MG63 (cell line): Measurements from ENCODE around the gene SPOCK1. TPM values are rescaled to one million over a fixed set of nuclear protein-coding genes. Genes with fewer than 3 reads are reported as not detected.
"Not testable (repeated sequence)": the region's sequence is repeated elsewhere in the genome, so short reads cannot be mapped to it uniquely, and the experiment has no call there.

Experiments used
- DNase-seq: peaks from one replicate; pipeline ENCODE4 v3.0.0-alpha.2; 2020
- H3K27me3 ChIP-seq: fragments of 250-450 bp; sonication (Bioruptor Pico); 2 replicates; pipeline ENCODE4 v1.5.1; 2020; ENCODE audit warnings: mild to moderate bottlenecking, moderate library complexity
- H3K36me3 ChIP-seq: fragments of 250-450 bp; sonication (Bioruptor Pico); 2 replicates; pipeline ENCODE4 v1.5.1; 2020; ENCODE audit warnings: mild to moderate bottlenecking, moderate library complexity
- H3K4me3 ChIP-seq: fragments of 250-450 bp; sonication (Bioruptor Pico); 2 replicates; pipeline ENCODE4 v1.5.1; 2020; ENCODE audit warnings: mild to moderate bottlenecking, moderate library complexity
- H3K9me3 ChIP-seq: fragments of 250-450 bp; sonication (Bioruptor Pico); 2 replicates; pipeline ENCODE4 v1.5.1; 2020; ENCODE audit warnings: mild to moderate bottlenecking, moderate library complexity
- total RNA-seq: library from RNA; depleted of rRNA; stranded (reverse); fragments of >200 nt; shearing (Covaris generic); gene quantifications from 2 replicates; pipeline ENCODE4 v1.2.3, GENCODE V29; 2014; ENCODE audit warnings: low replicate concordance

SPOCK1 gene
- total RNA-seq, 1 experiment from 2014 or later, result 92.3 TPM

DNA sequence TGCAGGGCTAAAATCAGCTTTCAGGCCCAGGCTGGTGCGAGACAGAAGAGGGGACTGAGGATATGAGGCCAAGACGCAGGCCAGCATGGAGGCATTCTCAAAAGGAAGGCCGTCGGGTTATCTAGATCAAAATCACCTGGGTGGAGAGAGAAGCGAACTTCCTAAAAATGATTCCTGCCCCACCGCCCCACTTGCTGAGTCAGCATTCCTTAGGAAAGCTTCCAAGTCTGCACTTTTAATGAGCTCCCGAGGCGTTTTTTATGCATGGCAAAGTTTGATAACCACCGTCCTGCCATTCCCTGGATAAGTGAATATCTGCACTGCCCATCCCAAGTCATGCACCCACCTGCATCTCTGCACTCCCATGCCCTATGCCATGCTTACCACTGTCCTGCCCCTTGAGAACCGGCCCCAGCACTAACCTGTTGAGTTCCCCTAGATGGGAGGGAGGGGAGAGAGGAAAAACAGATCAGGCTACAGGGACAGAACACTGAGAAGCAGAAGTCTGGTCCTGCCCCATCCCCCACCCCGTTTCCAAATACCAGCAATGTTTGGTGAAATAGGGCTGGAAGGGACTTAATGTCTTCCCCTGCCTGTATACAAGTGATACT is 1.6 kb upstream of the SPOCK1 start:
- H3K4me3 ChIP-seq, result no peak overlapping the region
- H3K36me3 ChIP-seq, result peaks cover 22% of the 10 kb centered on the region
- H3K27me3 ChIP-seq, result no peaks in the 10 kb centered on the region
- no peaks in the 10 kb centered on the region for H3K9me3 ChIP-seq
- no peak for DNase-seq

- H3K27me3 ChIP-seq, H3K4me3 ChIP-seq, H3K9me3 ChIP-seq, DNase-seq: not testable (repeated sequence)
- H3K36me3 ChIP-seq, result peaks cover 32% of the 10 kb centered on the region
Observed at GRCh38 chr5:137499506-137499847, 351 bp upstream of the SPOCK1 start.

DNA sequence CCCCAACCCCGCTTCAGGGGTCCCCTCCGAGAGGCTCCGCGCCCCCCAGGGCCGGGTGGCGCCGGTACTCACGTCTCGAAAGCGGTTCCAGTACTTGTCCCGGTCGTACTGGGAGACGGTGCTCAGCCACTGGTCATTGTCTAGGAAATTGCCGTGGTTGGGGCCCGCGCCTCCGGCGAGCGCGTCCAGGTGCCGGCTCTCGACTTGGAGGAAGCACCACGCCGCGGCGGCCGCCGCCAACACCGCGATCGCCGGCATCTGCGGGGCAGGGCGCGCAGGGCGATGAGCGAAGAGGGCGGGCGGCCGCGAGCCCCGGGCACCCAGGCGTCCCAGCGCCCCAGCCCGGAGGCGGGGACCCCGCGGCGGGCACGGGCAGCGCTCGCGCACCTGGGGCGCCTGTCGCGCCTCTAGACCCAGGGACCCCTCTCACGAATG is 808 bp downstream of the SPOCK1 start:
- Histone ChIP-seq H3K27me3 (no peaks in the 10 kb centered on the region), H3K4me3 (peak overlapping the region; percentile 97), H3K9me3 (no peaks in the 10 kb centered on the region), H3K36me3 (peaks cover 42% of the 10 kb centered on the region)
- peak; percentile 53 for DNase-seq

GRCh38 chr5:137497396-137498290 is 1.5 kb downstream of the SPOCK1 start:
- Histone ChIP-seq H3K27me3 (no peaks in the 10 kb centered on the region), H3K36me3 (peaks cover 44% of the 10 kb centered on the region), H3K9me3 (no peaks in the 10 kb centered on the region), H3K4me3 (peak overlapping the region; percentile 97)
- peak; percentile 49 for DNase-seq

- Histone ChIP-seq H3K36me3 (peaks cover 44% of the 10 kb centered on the region), H3K9me3 (no peaks in the 10 kb centered on the region), H3K27me3 (no peaks in the 10 kb centered on the region), H3K4me3 (peak overlapping the region; percentile 97)
- DNase-seq, result no peak
Observed at GRCh38 chr5:137496919-137497318, 2.2 kb downstream of the SPOCK1 start.

DNA sequence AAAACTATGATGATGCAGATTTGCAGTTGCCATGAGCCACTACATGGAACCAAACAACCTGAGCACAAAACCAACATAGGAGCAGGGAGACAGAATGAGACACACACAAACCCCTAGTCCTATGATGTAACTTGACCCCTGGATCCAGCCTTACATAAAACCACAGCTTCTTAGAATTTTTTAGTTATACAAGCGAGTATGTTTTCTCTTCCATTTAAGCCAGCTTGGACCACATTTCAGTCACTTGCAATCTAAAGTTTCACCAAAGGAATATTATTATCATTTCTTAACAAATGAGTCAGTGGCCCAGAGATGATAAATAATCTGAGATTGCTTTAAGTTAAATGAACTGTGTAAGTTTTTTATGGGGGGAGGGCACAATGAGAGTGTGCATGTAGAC is 6.8 kb downstream of the SPOCK1 start:
- Histone ChIP-seq H3K9me3 (no peaks in the 10 kb centered on the region), H3K36me3 (peaks cover 48% of the 10 kb centered on the region), H3K4me3 (no peak overlapping the region), H3K27me3 (no peaks in the 10 kb centered on the region)
- peak; percentile 50 for DNase-seq

- DNase-seq, result peak; percentile 96
- peaks cover 36% of the 10 kb centered on the region for H3K36me3 ChIP-seq
Observed at GRCh38 chr5:137491121-137491520, 8.0 kb downstream of the SPOCK1 start.

GRCh38 chr5:137490591-137490990 is 8.5 kb downstream of the SPOCK1 start:
- Histone ChIP-seq H3K9me3 (no peaks in the 10 kb centered on the region), H3K4me3 (no peak overlapping the region), H3K36me3 (peaks cover 31% of the 10 kb centered on the region), H3K27me3 (no peaks in the 10 kb centered on the region)
- DNase-seq, result peak; percentile 30

More at GRCh38 chr5:137491121-137491520, 8.0 kb downstream of the SPOCK1 start:
- H3K27me3 ChIP-seq, result no peaks in the 10 kb centered on the region
- H3K4me3 ChIP-seq, result no peak overlapping the region
- H3K9me3 ChIP-seq, result no peaks in the 10 kb centered on the region

DNA sequence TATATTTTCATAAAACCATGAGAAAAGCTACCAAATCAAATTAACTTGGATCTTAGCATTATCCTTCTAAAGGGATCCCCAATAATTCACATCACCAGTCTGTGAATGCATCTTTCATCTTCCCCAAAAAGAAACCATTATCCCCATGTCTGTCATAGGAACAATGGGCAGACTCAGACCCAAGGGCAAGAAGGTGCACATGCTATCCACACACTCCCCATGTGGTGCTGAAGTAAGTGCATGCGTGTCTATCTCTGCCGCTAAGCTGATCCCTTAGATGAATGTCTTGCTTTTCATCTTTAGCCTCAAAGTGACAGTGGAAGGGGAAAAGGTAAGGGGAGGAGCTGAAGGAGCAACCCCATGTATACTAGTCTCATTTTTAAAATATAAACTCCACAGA is 10.2 kb downstream of the SPOCK1 start:
- no peak overlapping the region for H3K4me3 ChIP-seq
- peaks cover 29% of the 10 kb centered on the region for H3K36me3 ChIP-seq
- no peaks in the 10 kb centered on the region for H3K9me3 ChIP-seq
- H3K27me3 ChIP-seq, result no peaks in the 10 kb centered on the region
- DNase-seq, result no peak

DNA sequence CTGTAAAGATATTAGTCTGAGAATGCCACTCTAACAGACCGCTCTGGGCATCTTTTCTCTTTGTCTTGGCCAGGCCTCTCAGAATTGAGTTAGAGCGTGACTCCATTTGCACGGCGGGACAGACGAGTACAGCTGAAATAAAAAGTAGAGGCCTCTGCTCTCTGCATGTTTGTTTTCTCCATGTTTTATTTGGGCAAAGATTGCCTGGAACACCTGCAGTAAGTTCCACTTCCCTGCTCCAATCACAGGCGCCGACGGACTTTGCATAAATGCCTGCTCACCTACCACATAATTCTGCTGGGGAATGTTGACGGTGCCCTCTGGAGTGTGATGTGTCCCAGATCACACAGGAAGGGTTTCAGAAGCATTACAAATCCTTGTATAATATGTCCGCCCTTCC is 10.6 kb downstream of the SPOCK1 start:
- Histone ChIP-seq H3K4me3 (no peak overlapping the region), H3K27me3 (no peaks in the 10 kb centered on the region), H3K9me3 (no peaks in the 10 kb centered on the region), H3K36me3 (peaks cover 31% of the 10 kb centered on the region)
- no peak for DNase-seq

DNA sequence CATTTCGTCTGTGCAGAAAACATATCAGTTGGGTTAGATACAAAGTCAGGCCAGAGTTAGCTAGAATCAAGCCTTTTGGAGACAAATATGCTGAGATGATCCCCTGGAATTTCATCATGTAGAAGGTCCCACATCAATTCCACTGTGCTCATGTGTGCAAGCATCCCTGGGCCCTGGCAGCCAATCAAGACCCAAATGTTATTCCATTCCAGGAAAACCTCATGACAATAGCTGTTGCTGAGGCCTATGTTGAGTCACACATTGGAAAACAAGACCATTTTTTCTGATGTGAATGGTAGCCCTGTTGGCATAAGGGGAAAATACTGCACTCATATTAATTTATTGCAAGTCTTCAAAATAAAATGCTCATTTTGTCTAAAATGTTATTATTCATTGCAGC is 11.5 kb downstream of the SPOCK1 start:
- no peaks in the 10 kb centered on the region for H3K9me3 ChIP-seq
- peaks cover 34% of the 10 kb centered on the region for H3K36me3 ChIP-seq
- no peaks in the 10 kb centered on the region for H3K27me3 ChIP-seq
- peak; percentile 95 for DNase-seq
- no peak overlapping the region for H3K4me3 ChIP-seq

GRCh38 chr5:137486707-137487106 is 12.4 kb downstream of the SPOCK1 start:
- H3K36me3 ChIP-seq, result peaks cover 42% of the 10 kb centered on the region
- no peaks in the 10 kb centered on the region for H3K9me3 ChIP-seq
- no peak overlapping the region for H3K4me3 ChIP-seq
- DNase-seq, result peak; percentile 98
- H3K27me3 ChIP-seq, result no peaks in the 10 kb centered on the region

DNA sequence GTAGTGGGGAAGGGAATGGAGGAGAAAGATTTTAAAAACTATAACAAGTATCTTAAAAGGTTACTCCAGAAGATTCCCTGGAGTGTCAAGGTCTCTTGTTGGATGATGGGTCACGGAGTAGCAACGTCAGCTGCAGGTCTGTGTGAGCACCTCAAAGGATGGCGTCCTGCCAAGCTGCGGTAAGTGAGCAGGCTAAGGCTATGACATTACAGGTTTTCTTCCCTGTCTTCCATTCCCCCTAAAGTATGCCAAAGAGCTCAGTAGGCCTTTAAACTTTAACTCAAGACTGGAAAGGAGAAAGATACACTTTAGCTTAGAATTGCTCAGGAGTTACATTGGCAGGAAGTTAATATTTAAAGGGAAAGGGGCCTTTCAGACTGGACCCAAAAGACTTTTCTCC is 17.5 kb downstream of the SPOCK1 start:
- DNase-seq, result no peak
- H3K27me3 ChIP-seq, result no peaks in the 10 kb centered on the region
- no peaks in the 10 kb centered on the region for H3K9me3 ChIP-seq
- H3K4me3 ChIP-seq, result no peak overlapping the region
- H3K36me3 ChIP-seq, result peaks cover 46% of the 10 kb centered on the region

DNA sequence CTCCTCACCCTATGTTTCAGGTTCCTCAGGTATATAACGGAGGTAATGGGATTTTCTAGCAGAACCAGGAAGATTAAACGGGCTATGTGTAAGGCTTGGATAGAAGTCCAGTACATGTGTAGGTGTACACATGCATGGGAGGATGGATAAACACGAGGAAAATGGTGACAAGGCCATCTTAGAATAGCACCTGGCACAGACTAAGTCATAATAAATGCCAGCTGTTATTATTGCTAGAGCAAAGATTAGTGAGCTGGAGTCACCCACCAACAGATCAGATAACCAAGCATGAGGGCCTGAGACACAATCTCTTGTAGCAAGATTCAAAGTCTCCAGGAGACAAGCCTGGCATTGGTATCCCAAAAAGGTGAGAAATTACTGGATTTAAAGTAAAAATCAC is 21.1 kb downstream of the SPOCK1 start:
- DNase-seq, result no peak
- H3K4me3 ChIP-seq, result no peak overlapping the region
- H3K36me3 ChIP-seq, result peaks cover 38% of the 10 kb centered on the region
- H3K27me3 ChIP-seq, result no peaks in the 10 kb centered on the region
- no peaks in the 10 kb centered on the region for H3K9me3 ChIP-seq

GRCh38 chr5:137470921-137471220 is 28.3 kb downstream of the SPOCK1 start:
- Histone ChIP-seq H3K36me3 (peaks cover 27% of the 10 kb centered on the region), H3K9me3 (no peaks in the 10 kb centered on the region), H3K27me3 (no peaks in the 10 kb centered on the region), H3K4me3 (no peak overlapping the region)
- no peak for DNase-seq

DNA sequence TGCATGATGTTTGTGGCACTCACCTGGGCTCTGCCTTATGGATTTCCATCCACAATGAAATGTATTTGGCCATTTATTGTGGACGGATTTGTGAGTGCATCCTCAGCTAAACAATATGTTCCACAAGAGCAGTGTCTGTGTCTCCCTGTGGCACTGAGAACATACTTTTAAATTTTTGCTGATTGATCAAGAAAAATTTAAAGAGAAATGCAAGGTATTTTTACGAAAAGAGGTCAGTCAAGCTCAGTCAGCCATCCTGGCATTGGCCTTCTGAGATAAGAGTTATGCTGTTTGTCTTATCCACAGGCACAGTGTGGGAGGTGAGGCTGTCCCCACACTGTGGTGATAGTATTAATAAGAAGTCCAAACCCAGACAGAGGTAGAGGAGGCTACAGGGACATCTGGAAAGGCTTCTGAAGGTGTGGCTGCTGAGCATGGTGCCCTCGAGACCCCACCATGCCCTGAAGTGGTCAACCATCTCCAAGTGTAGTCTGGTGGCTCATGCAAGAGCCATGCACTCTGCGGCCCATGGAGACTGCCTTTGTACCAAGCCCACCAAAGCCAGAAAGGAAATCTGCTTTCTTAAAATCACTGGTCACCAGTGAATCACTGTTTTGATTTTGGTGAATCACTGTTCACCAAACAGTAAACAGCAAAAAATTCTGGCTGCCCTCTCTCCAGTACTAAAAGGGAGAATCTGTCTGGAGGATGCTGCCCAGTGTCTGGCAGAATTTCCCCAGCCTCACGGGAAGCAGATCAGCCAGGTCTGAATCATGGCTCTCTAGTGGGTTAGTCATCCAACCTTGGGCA is 28.8 kb downstream of the SPOCK1 start:
- peak; percentile 99 for DNase-seq
- no peaks in the 10 kb centered on the region for H3K9me3 ChIP-seq
- H3K27me3 ChIP-seq, result no peaks in the 10 kb centered on the region
- no peak overlapping the region for H3K4me3 ChIP-seq
- H3K36me3 ChIP-seq, result peaks cover 30% of the 10 kb centered on the region

GRCh38 chr5:137466889-137467288 is 32.2 kb downstream of the SPOCK1 start:
- no peak overlapping the region for H3K4me3 ChIP-seq
- H3K27me3 ChIP-seq, result no peaks in the 10 kb centered on the region
- peaks cover 20% of the 10 kb centered on the region for H3K36me3 ChIP-seq
- DNase-seq, result peak; percentile 95
- no peaks in the 10 kb centered on the region for H3K9me3 ChIP-seq
